Measurements from ENCODE around the gene KCNIP3.

GRCh38 chr2:95265182-95265581 lies 32.0 kb upstream of the KCNIP3 start:
- TF ChIP-seq, protein P1, sequence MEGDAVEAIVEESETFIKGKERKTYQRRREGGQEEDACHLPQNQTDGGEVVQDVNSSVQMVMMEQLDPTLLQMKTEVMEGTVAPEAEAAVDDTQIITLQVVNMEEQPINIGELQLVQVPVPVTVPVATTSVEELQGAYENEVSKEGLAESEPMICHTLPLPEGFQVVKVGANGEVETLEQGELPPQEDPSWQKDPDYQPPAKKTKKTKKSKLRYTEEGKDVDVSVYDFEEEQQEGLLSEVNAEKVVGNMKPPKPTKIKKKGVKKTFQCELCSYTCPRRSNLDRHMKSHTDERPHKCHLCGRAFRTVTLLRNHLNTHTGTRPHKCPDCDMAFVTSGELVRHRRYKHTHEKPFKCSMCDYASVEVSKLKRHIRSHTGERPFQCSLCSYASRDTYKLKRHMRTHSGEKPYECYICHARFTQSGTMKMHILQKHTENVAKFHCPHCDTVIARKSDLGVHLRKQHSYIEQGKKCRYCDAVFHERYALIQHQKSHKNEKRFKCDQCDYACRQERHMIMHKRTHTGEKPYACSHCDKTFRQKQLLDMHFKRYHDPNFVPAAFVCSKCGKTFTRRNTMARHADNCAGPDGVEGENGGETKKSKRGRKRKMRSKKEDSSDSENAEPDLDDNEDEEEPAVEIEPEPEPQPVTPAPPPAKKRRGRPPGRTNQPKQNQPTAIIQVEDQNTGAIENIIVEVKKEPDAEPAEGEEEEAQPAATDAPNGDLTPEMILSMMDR (IDR thresholded peaks at IDR 0.05 in 8 of 11, conservative IDR thresholded peaks at IDR 0.05 in 3 of 11), result no peak
- TF ChIP-seq POLR2A (IDR thresholded peaks at IDR 0.05) (no peak), POLR2AphosphoS5 (IDR thresholded peaks at IDR 0.05) (no peak)
